Prostate gland (tissue), 2 donors: ENCODE measurements around the gene CYTH4.

Source experiments
- CTCF ChIP-seq, 4 experiments: fragments of 200-600 bp in 2 of 4; fragments of 450-650 bp in 2 of 4; sonication (generic) in 2 of 4; IDR thresholded peaks; 1 replicate in 3 of 4; 2 replicates in 1 of 4; pipeline ENCODE4 v1.5.1; 2016 to 2019; ENCODE audit warnings: antibody characterized with exemption in 4 of 4, mild to moderate bottlenecking in 2 of 4, moderate library complexity in 2 of 4
- POLR2A ChIP-seq: fragments of 450-650 bp; IDR thresholded peaks from one replicate; pipeline ENCODE4 v1.6.1; 2016; ENCODE audit warnings: antibody characterized with exemption, mild to moderate bottlenecking
- POLR2AphosphoS5 ChIP-seq: sonication (generic); formaldehyde crosslinking; IDR thresholded peaks from one replicate; pipeline ENCODE4 v1.6.1; 2017; ENCODE audit warnings: antibody characterized with exemption

GRCh38 chr22:37352481-37352880, 70.2 kb downstream of the CYTH4 start:
- TF ChIP-seq POLR2AphosphoS5, result no peak
- no peak for TF ChIP-seq POLR2A
- TF ChIP-seq CTCF (IDR thresholded peaks at IDR 0.05), result no peak
